A549 (cell line): ENCODE measurements around the gene ATP5ME. TPM values are rescaled to one million over a fixed set of nuclear protein-coding genes. Genes with fewer than 3 reads are reported as not detected.

ENCODE experiments used
- ATAC-seq, 2 experiments: fragments of 200-7000 bp in 1 of 2; fragments of >200 bp in 1 of 2; cut with Nextera tagmentation in 1 of 2; cut with Tn5 transposase in 1 of 2; 3 replicates each; pipeline versions ENCODE4 v1.8.0 to v1.9.1; 2018 to 2020; ENCODE audit warnings: mild to moderate bottlenecking in 1 of 2, moderate library complexity in 1 of 2
- CTCF ChIA-PET: fragments of 300-600 bp; sonication (Branson Sonifier 250); formaldehyde crosslinking; extraction: SDS; loops from one replicate; lab custom pipeline; 2021; ENCODE audit warnings: antibody characterized with exemption, inconsistent platforms; lab: Yijun Ruan, JAX
- POLR2A ChIA-PET: fragments of 350-600 bp; formaldehyde crosslinking; extraction: SDS; loops from one replicate; lab custom pipeline; 2021; ENCODE audit warnings: antibody characterized with exemption, inconsistent platforms; lab: Yijun Ruan, JAX
- DNase-seq, 2 experiments: peaks; one replicate each; pipeline versions ENCODE4 v3.0.0 to v3.0.0-alpha.2; 2011 to 2016; ENCODE audit warnings: low read depth in 1 of 2, low spot score in 1 of 2
- FAIRE-seq: peaks from 2 replicates; lab custom pipeline; 2011; peaks lifted over from hg19 to GRCh38; lab: Jason Lieb, UNC
- H3K27ac ChIP-seq, 2 experiments: fragments of >200 bp; sonication (Bioruptor Twin); formaldehyde crosslinking; 3 replicates each; pipeline ENCODE4 v1.5.1; 2016 to 2017
- H3K4me1 ChIP-seq: fragments of >200 bp; sonication (Bioruptor Twin); formaldehyde crosslinking; 3 replicates; pipeline ENCODE4 v1.6.1; 2016
- H3K4me2 ChIP-seq: fragments of >200 bp; sonication (Bioruptor Twin); formaldehyde crosslinking; 3 replicates; pipeline ENCODE4 v1.6.1; 2016
- H3K4me3 ChIP-seq: fragments of >200 bp; sonication (Bioruptor Twin); formaldehyde crosslinking; 3 replicates; pipeline ENCODE4 v1.5.1; 2016
- H3K9me3 ChIP-seq: fragments of >200 bp; sonication (Bioruptor Twin); formaldehyde crosslinking; 3 replicates; pipeline ENCODE4 v1.6.1; 2016
- CEBPB ChIP-seq, 2 experiments: fragments of >200 bp in 1 of 2; sonication (Bioruptor Twin) in 1 of 2; formaldehyde crosslinking in 1 of 2; IDR thresholded peaks; 2 replicates each; pipeline ENCODE4 v1.6.1; 2012 to 2016
- CHD2 ChIP-seq: fragments of 150-350 bp; IDR thresholded peaks from 2 replicates; pipeline ENCODE4 v1.6.1; 2014; ENCODE audit warnings: low read length; ENCODE audit not compliant: partially characterized antibody
- EP300 ChIP-seq, 2 experiments: fragments of >200 bp; sonication (Bioruptor Twin); formaldehyde crosslinking; IDR thresholded peaks; 2 replicates in 1 of 2; 3 replicates in 1 of 2; pipeline ENCODE4 v1.6.1; 2016 to 2017
- FOSL2 ChIP-seq, 2 experiments: fragments of 450-650 bp in 1 of 2; fragments of >200 bp in 1 of 2; sonication (Bioruptor Twin) in 1 of 2; formaldehyde crosslinking; IDR thresholded peaks; 2 replicates each; pipeline versions ENCODE4 v1.5.0 to v1.6.1; 2016 to 2020; ENCODE audit warnings: mild to moderate bottlenecking in 1 of 2, moderate library complexity in 1 of 2
- HDAC2 ChIP-seq: fragments of 200-600 bp; sonication (generic); IDR thresholded peaks from 2 replicates; pipeline ENCODE4 v1.6.1; 2016
- HOXA7 ChIP-seq: fragments of 250-450 bp; sonication (Bioruptor Pico); IDR thresholded peaks from 2 replicates; pipeline ENCODE4 v1.5.0; 2020; ENCODE audit warnings: mild to moderate bottlenecking, moderate library complexity
- HOXB13 ChIP-seq: fragments of 250-450 bp; sonication (Bioruptor Pico); IDR thresholded peaks from 2 replicates; pipeline ENCODE4 v1.5.0; 2020; ENCODE audit warnings: low read depth, mild to moderate bottlenecking, moderate library complexity
- JUN ChIP-seq, 2 experiments: fragments of >200 bp; sonication (Bioruptor Twin); formaldehyde crosslinking; IDR thresholded peaks; 2 replicates in 1 of 2; 3 replicates in 1 of 2; pipeline ENCODE4 v1.6.1; 2016 to 2017
- KDM1A ChIP-seq: fragments of 200-600 bp; sonication (generic); IDR thresholded peaks from 2 replicates; pipeline ENCODE4 v1.6.1; 2016; ENCODE audit warnings: low read depth, mild to moderate bottlenecking
- KDM5A ChIP-seq: fragments of 200-600 bp; sonication (generic); IDR thresholded peaks from 2 replicates; pipeline ENCODE4 v1.6.1; 2016; ENCODE audit warnings: antibody characterized with exemption, mild to moderate bottlenecking
- MAZ ChIP-seq: fragments of 150-350 bp; IDR thresholded peaks from 2 replicates; pipeline ENCODE4 v1.6.1; 2014; ENCODE audit warnings: antibody characterized with exemption, low read depth, low read length, borderline replicate concordance
- NFE2L2 ChIP-seq: fragments of 150-350 bp; conservative IDR thresholded peaks from 2 replicates; pipeline ENCODE4 v1.6.1; 2014; ENCODE audit warnings: low read length
- RAD21 ChIP-seq, 2 experiments: fragments of >200 bp in 1 of 2; sonication (Bioruptor Twin) in 1 of 2; formaldehyde crosslinking in 1 of 2; IDR thresholded peaks in 1 of 2; conservative IDR thresholded peaks in 1 of 2; 2 replicates in 1 of 2; 3 replicates in 1 of 2; pipeline ENCODE4 v1.6.1; 2012 to 2018; ENCODE audit warnings: inconsistent platforms in 1 of 2
- RCOR1 ChIP-seq: fragments of 150-350 bp; IDR thresholded peaks from 2 replicates; pipeline ENCODE4 v1.6.1; 2014; ENCODE audit warnings: antibody characterized with exemption, low read length, low read depth
- TFCP2L1 ChIP-seq: fragments of 250-450 bp; sonication (Bioruptor Pico); IDR thresholded peaks from 2 replicates; pipeline ENCODE4 v1.5.0; 2021; ENCODE audit warnings: mild to moderate bottlenecking
- ZSCAN20 ChIP-seq: fragments of 250-450 bp; sonication (Bioruptor Pico); IDR thresholded peaks from 2 replicates; pipeline ENCODE4 v1.8.0; 2022; ENCODE audit warnings: mild to moderate bottlenecking, moderate library complexity
- WGBS: methylation state at CpG from one replicate; pipeline ENCODE4 v1.1.6; 2017; ENCODE audit errors: missing lambda C conversion rate; 5-methylcytosine and 5-hydroxymethylcytosine counted together
- polyA plus RNA-seq, 4 experiments: library from polyadenylated mRNA; depleted of rRNA in 3 of 4; stranded (reverse); fragments of >200 nt; fragmentation: RNase III in 1 of 4; extraction: RNeasy Plus Mini Kit Qiagen cat#74134 plus additional on column Dnase treatment in 1 of 4; gene quantifications; 2 replicates in 3 of 4; 3 replicates in 1 of 4; pipeline ENCODE4 v1.2.3, GENCODE V29; 2011 to 2017
- TF ChIP-seq, protein P1 (sequence below): fragments of 250-450 bp; sonication (Bioruptor Pico); IDR thresholded peaks from 2 replicates; pipeline ENCODE4 v1.5.0; 2021; ENCODE audit warnings: mild to moderate bottlenecking, moderate library complexity, borderline replicate concordance
- TF ChIP-seq, protein P2 (sequence below): IDR thresholded peaks from 2 replicates; pipeline ENCODE4 v1.6.1; 2012; ENCODE audit warnings: low read depth, borderline replicate concordance
- TF ChIP-seq, protein P3 (sequence below): fragments of >200 bp; sonication (Bioruptor Twin); formaldehyde crosslinking; IDR thresholded peaks from 3 replicates; pipeline ENCODE4 v1.5.1; 2016
- TF ChIP-seq, protein P4 (sequence below): fragments of 150-350 bp; IDR thresholded peaks from 2 replicates; pipeline ENCODE4 v1.6.1; 2014; ENCODE audit warnings: low read depth, mild to moderate bottlenecking, low read length

ATP5ME gene
- polyA plus RNA-seq, 2 of the 4 experiments (the other 2 are of a cell fraction): 198 to 659 TPM

DNA sequence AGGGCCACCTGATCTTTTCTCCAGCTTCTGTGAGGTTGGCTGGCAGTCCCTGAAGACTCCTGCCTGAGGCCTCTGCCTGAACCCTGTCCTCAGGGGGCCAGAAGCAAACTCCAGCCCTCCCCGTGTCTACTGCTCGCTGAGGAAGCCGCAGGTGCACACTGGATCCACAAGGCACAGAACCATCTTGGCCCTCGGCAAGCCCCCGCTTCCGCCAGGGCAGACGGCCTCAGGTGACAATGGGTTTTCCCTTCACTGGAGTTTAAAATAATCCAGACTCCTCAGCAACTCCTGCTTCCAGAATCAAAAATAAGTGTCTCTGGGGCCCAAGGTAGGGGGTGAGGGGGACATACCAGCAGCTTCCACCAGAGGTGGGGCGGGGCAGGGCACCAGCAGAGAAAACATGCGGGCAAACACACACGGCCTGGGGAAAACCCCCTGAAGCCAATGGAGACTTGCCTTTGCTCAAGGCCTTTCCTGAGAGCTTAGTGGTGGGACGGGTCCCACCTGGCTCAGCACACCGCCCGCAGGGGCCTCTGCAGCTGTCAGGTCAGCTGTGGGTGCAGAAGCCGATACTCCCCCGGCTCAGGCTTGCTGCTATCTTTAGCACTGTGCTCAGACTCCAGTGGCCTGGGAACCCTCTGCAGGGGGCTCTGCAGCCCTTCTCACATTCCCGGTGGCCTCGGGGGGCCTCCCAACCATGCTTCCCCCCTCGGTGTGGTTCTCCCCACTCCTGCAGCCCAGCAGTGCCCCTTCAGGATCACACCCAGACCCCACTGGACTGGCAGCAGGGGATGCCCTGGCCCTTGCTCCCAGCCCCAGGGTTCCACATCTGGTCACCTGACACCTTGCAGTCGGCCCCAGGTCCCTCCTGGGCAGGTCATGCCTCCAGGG lies 2.1 kb upstream of the ATP5ME start:
- Histone ChIP-seq H3K27ac (no peak overlapping the region), H3K4me3 (no peak overlapping the region), H3K4me2 (peak overlapping the region; percentile 95; the same call in 2 of the 3 replicates), H3K4me1 (peaks cover 14% of the 10 kb centered on the region; the same call in 2 of the 3 replicates), H3K9me3 (no peaks in the 10 kb centered on the region)
- POLR2A ChIA-PET: no interaction called here
- no peak for DNase-seq
- CTCF ChIA-PET: no interaction called here
- ATAC-seq: no peak
- 51% methylated on average over 5 of the region's 19 CpGs for WGBS
- no peak for TF ChIP-seq EP300 (IDR thresholded peaks at IDR 0.05)
- TF ChIP-seq ZSCAN20 (CRISPR knock-in tag): no peak
- no peak for TF ChIP-seq HDAC2
- no peak for TF ChIP-seq KDM1A
- no peak for TF ChIP-seq RCOR1
- TF ChIP-seq, protein P1, sequence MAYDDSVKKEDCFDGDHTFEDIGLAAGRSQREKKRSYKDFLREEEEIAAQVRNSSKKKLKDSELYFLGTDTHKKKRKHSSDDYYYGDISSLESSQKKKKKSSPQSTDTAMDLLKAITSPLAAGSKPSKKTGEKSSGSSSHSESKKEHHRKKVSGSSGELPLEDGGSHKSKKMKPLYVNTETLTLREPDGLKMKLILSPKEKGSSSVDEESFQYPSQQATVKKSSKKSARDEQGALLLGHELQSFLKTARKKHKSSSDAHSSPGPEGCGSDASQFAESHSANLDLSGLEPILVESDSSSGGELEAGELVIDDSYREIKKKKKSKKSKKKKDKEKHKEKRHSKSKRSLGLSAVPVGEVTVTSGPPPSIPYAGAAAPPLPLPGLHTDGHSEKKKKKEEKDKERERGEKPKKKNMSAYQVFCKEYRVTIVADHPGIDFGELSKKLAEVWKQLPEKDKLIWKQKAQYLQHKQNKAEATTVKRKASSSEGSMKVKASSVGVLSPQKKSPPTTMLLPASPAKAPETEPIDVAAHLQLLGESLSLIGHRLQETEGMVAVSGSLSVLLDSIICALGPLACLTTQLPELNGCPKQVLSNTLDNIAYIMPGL (CRISPR knock-in tag): no peak
- TF ChIP-seq CEBPB (IDR thresholded peaks at IDR 0.05): no peak
- TF ChIP-seq HOXB13 (CRISPR knock-in tag): no peak
- TF ChIP-seq MAZ: no peak
- TF ChIP-seq HOXA7 (CRISPR knock-in tag): no peak
- TF ChIP-seq, protein P2, sequence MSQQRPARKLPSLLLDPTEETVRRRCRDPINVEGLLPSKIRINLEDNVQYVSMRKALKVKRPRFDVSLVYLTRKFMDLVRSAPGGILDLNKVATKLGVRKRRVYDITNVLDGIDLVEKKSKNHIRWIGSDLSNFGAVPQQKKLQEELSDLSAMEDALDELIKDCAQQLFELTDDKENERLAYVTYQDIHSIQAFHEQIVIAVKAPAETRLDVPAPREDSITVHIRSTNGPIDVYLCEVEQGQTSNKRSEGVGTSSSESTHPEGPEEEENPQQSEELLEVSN: no peak
- no peak for TF ChIP-seq NFE2L2
- TF ChIP-seq, protein P3, sequence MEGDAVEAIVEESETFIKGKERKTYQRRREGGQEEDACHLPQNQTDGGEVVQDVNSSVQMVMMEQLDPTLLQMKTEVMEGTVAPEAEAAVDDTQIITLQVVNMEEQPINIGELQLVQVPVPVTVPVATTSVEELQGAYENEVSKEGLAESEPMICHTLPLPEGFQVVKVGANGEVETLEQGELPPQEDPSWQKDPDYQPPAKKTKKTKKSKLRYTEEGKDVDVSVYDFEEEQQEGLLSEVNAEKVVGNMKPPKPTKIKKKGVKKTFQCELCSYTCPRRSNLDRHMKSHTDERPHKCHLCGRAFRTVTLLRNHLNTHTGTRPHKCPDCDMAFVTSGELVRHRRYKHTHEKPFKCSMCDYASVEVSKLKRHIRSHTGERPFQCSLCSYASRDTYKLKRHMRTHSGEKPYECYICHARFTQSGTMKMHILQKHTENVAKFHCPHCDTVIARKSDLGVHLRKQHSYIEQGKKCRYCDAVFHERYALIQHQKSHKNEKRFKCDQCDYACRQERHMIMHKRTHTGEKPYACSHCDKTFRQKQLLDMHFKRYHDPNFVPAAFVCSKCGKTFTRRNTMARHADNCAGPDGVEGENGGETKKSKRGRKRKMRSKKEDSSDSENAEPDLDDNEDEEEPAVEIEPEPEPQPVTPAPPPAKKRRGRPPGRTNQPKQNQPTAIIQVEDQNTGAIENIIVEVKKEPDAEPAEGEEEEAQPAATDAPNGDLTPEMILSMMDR: no peak
- TF ChIP-seq JUN (IDR thresholded peaks at IDR 0.05): no peak
- TF ChIP-seq RAD21 (conservative IDR thresholded peaks at IDR 0.05 in 1 of 2, IDR thresholded peaks at IDR 0.05 in 1 of 2): no peak
- no peak for TF ChIP-seq CHD2
- FAIRE-seq: no peak

DNA sequence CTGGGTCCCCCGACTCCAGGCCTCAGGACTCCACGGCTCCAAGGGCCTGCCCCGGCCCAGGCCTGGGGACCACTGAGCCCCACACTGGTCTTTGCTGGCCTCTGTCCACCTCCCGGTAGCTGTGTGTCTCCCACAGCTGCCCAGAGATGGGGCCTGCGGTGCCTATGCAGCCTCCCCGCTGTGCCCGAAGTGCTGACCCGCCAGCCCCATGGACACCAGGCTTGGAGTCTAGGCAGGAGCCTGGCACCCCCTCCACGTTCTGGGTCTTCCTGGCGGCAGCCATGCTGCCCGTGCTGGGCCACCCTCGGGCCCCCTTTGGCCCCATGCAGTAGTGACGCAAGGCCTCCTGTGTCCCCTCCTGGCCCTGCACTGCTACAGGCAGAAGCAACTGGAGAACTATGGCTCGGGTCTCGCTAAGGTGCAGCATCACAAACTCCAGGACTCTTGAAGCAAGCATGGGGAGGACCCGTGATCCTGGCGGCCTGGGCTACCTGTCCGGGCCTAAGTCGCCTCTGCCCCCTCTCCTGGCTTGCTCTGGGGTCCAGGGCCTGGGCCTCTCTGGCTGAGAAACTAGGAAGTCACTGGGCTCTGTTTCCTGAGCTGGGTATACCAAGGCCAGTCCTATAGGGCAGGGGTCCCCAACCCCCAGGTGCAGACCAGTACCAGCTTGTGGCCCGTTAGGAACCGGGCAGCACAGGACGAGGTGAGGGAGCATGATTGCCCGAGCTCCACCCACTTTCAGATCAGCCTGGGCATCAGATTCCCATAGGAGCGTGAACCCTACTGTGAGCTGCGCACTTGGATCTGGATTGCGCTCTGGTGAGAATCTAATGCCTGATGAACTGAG lies 1.2 kb upstream of the ATP5ME start:
- H3K9me3 ChIP-seq: no peaks in the 10 kb centered on the region
- DNase-seq: no peak
- peaks cover 10% of the 10 kb centered on the region; the same call in 2 of the 3 replicates for H3K4me1 ChIP-seq
- FAIRE-seq: no peak
- peak; percentile 20 to 57; a peak in 4 of 6 replicates for ATAC-seq
- peak overlapping the region; percentile 96 for H3K4me3 ChIP-seq
- H3K4me2 ChIP-seq: peak overlapping the region; percentile 95
- WGBS: 71% methylated on average over 8 of the region's 26 CpGs
- TF ChIP-seq KDM5A: no peak
- TF ChIP-seq EP300 (IDR thresholded peaks at IDR 0.05): no peak
- TF ChIP-seq FOSL2 (IDR thresholded peaks at IDR 0.05): no peak
- TF ChIP-seq FOSL2 (CRISPR knock-in tag; IDR thresholded peaks at IDR 0.05): no peak
- TF ChIP-seq TFCP2L1 (CRISPR knock-in tag): no peak
- no peak for TF ChIP-seq HDAC2
- TF ChIP-seq RCOR1: no peak
- TF ChIP-seq, protein P4, sequence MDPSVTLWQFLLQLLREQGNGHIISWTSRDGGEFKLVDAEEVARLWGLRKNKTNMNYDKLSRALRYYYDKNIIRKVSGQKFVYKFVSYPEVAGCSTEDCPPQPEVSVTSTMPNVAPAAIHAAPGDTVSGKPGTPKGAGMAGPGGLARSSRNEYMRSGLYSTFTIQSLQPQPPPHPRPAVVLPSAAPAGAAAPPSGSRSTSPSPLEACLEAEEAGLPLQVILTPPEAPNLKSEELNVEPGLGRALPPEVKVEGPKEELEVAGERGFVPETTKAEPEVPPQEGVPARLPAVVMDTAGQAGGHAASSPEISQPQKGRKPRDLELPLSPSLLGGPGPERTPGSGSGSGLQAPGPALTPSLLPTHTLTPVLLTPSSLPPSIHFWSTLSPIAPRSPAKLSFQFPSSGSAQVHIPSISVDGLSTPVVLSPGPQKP: no peak
- CTCF ChIA-PET: interaction anchor here (1.5 kb wide), 1 partner anchor 9 kb away, joined by 6 read pairs; no protein-coding TSS in a partner anchor
- H3K27ac ChIP-seq: peak overlapping the region; percentile 97 to 99
- POLR2A ChIA-PET: no interaction called here
